H9 (cell line): Measurements from ENCODE around the gene ARPP21. TPM values are rescaled to one million over a fixed set of nuclear protein-coding genes. Genes with fewer than 3 reads are reported as not detected.

Source experiments
- DNase-seq: peaks from one replicate; pipeline ENCODE4 v3.0.0-alpha.2; 2017
- H2AFZ ChIP-seq: one replicate; pipeline ENCODE4 v1.6.1; 2013; ENCODE audit warnings: mild to moderate bottlenecking, low read length, control low read depth, moderate library complexity
- H2AK5ac ChIP-seq: 2 replicates; pipeline ENCODE4 v1.6.1; 2013; ENCODE audit warnings: low read length, control low read depth, mixed read lengths; ENCODE audit not compliant: insufficient read length
- H2BK120ac ChIP-seq: one replicate; pipeline ENCODE4 v1.6.1; 2013; ENCODE audit warnings: low read depth, mild to moderate bottlenecking, low read length, control low read depth, inconsistent platforms; ENCODE audit not compliant: poor library complexity, severe bottlenecking
- H2BK12ac ChIP-seq: 2 replicates; pipeline ENCODE4 v1.6.1; 2013; ENCODE audit warnings: low read length, control low read depth, mixed read lengths, low read depth; ENCODE audit not compliant: insufficient read length
- H2BK15ac ChIP-seq: 2 replicates; pipeline ENCODE4 v1.6.1; 2013; ENCODE audit warnings: low read depth, low read length, control low read depth
- H2BK20ac ChIP-seq: one replicate; pipeline ENCODE4 v1.6.1; 2013; ENCODE audit warnings: low read depth, mild to moderate bottlenecking, low read length, control low read depth, inconsistent platforms; ENCODE audit not compliant: poor library complexity, severe bottlenecking
- H2BK5ac ChIP-seq: 2 replicates; pipeline ENCODE4 v1.6.1; 2013; ENCODE audit warnings: low read length, control low read depth, mixed read lengths; ENCODE audit not compliant: insufficient read length
- H3K14ac ChIP-seq: 2 replicates; pipeline ENCODE4 v1.6.1; 2013; ENCODE audit warnings: low read length, control low read depth; ENCODE audit not compliant: insufficient read depth
- H3K18ac ChIP-seq: 2 replicates; pipeline ENCODE4 v1.6.1; 2013; ENCODE audit warnings: low read depth, mild to moderate bottlenecking, mixed read lengths, low read length, control low read depth; ENCODE audit not compliant: insufficient read length
- H3K23ac ChIP-seq: 2 replicates; pipeline ENCODE4 v1.6.1; 2013; ENCODE audit warnings: low read length, control low read depth, mixed read lengths, low read depth; ENCODE audit not compliant: insufficient read length
- H3K23me2 ChIP-seq: 2 replicates; pipeline ENCODE4 v1.6.1; 2013; ENCODE audit warnings: low read depth, mild to moderate bottlenecking, mixed read lengths, low read length, control low read depth; ENCODE audit not compliant: insufficient read length, poor library complexity, severe bottlenecking
- H3K27ac ChIP-seq: 2 replicates; pipeline ENCODE4 v1.5.1; 2013; ENCODE audit warnings: low read length, control low read depth, mixed read lengths, low read depth; ENCODE audit not compliant: insufficient read length
- H3K27me3 ChIP-seq: 2 replicates; pipeline ENCODE4 v1.6.1; 2013; ENCODE audit warnings: low read length, control low read depth, inconsistent platforms; ENCODE audit not compliant: insufficient read depth
- H3K4ac ChIP-seq: 2 replicates; pipeline ENCODE4 v1.6.1; 2013; ENCODE audit warnings: low read depth, mild to moderate bottlenecking, control low read depth, inconsistent platforms, low read length, moderate library complexity
- H3K4me1 ChIP-seq: 2 replicates; pipeline ENCODE4 v1.6.1; 2013; ENCODE audit warnings: low read length, control low read depth, inconsistent platforms; ENCODE audit not compliant: insufficient read depth
- H3K4me2 ChIP-seq: 2 replicates; pipeline ENCODE4 v1.6.1; 2013; ENCODE audit warnings: low read length, control low read depth, mixed read lengths; ENCODE audit not compliant: insufficient read length, insufficient read depth
- H3K56ac ChIP-seq: 2 replicates; pipeline ENCODE4 v1.6.1; 2013; ENCODE audit warnings: low read depth, mild to moderate bottlenecking, mixed read lengths, low read length, control low read depth; ENCODE audit not compliant: insufficient read length
- H3K79me1 ChIP-seq: 2 replicates; pipeline ENCODE4 v1.6.1; 2013; ENCODE audit warnings: low read depth, mild to moderate bottlenecking, moderate library complexity, low read length, control low read depth, inconsistent platforms; ENCODE audit not compliant: insufficient read depth, poor library complexity, severe bottlenecking
- H3K79me2 ChIP-seq: 2 replicates; pipeline ENCODE4 v1.6.1; 2013; ENCODE audit warnings: low read length, control low read depth, inconsistent platforms; ENCODE audit not compliant: insufficient read depth
- H3K9ac ChIP-seq: 2 replicates; pipeline ENCODE4 v1.6.1; 2013; ENCODE audit warnings: low read length, control low read depth, mixed read lengths; ENCODE audit not compliant: insufficient read length; ENCODE audit errors: extremely low read depth
- H3K9me3 ChIP-seq: one replicate; pipeline ENCODE4 v1.6.1; 2013; ENCODE audit warnings: low read depth, low read length, inconsistent platforms; ENCODE audit not compliant: control insufficient read depth
- H3T11ph ChIP-seq: one replicate; pipeline ENCODE4 v1.6.1; 2013; ENCODE audit warnings: mild to moderate bottlenecking, low read length, control low read depth, inconsistent platforms
- H4K20me1 ChIP-seq: one replicate; pipeline ENCODE4 v1.6.1; 2013; ENCODE audit not compliant: control insufficient read depth, insufficient read length, insufficient read depth
- H4K5ac ChIP-seq: 2 replicates; pipeline ENCODE4 v1.6.1; 2013; ENCODE audit warnings: low read depth, mild to moderate bottlenecking, mixed read lengths, low read length, control low read depth; ENCODE audit not compliant: insufficient read length
- H4K8ac ChIP-seq: replicated peaks from 2 replicates; pipeline ENCODE4 v1.6.1; 2013; ENCODE audit warnings: low read length, control low read depth, mixed read lengths, low read depth; ENCODE audit not compliant: insufficient read length
- H4K91ac ChIP-seq: 2 replicates; pipeline ENCODE4 v1.6.1; 2013; ENCODE audit warnings: low read depth, mild to moderate bottlenecking, moderate library complexity, mixed read lengths, low read length, control low read depth; ENCODE audit not compliant: insufficient read length
- H3K27ac Mint-ChIP-seq, 3 experiments: 2 replicates in 2 of 3; 3 replicates in 1 of 3; pipeline ENCODE4 v1.8.0; 2020 to 2021; ENCODE audit warnings: mixed read lengths in 3 of 3, mild to moderate bottlenecking in 1 of 3, moderate library complexity in 1 of 3
- H3K27me3 Mint-ChIP-seq: 2 replicates; pipeline ENCODE4 v1.8.0; 2021; ENCODE audit warnings: low read depth, mild to moderate bottlenecking, moderate library complexity, mixed read lengths
- H3K36me3 Mint-ChIP-seq, 3 experiments: 2 replicates in 2 of 3; 3 replicates in 1 of 3; pipeline ENCODE4 v1.8.0; 2020 to 2021; ENCODE audit warnings: low read depth in 3 of 3, mixed read lengths in 3 of 3; ENCODE audit not compliant: insufficient read depth in 1 of 3
- H3K4me1 Mint-ChIP-seq, 2 experiments: 2 replicates each; pipeline ENCODE4 v1.8.0; 2020; ENCODE audit warnings: mixed read lengths in 2 of 2
- H3K4me3 Mint-ChIP-seq, 2 experiments: 2 replicates in 1 of 2; 3 replicates in 1 of 2; pipeline ENCODE4 v1.8.0; 2020 to 2021; ENCODE audit warnings: mild to moderate bottlenecking in 2 of 2, mixed read lengths in 2 of 2, moderate library complexity in 1 of 2
- H3K9me3 Mint-ChIP-seq, 2 experiments: 2 replicates in 1 of 2; 3 replicates in 1 of 2; pipeline ENCODE4 v1.8.0; 2020; ENCODE audit warnings: mild to moderate bottlenecking in 2 of 2, mixed read lengths in 2 of 2, moderate library complexity in 1 of 2
- CTCF ChIP-seq: fragments of 200-600 bp; sonication (generic); conservative IDR thresholded peaks from 3 replicates; pipeline ENCODE4 v1.8.0; 2021; ENCODE audit warnings: antibody characterized with exemption, mild to moderate bottlenecking
- WGBS: extraction: QIAGEN DNeasy Blood & Tissue Kit; methylation state at CpG from one replicate; pipeline ENCODE4 v1.1.7; 2013; ENCODE audit warnings: missing lambda C conversion rate, low lambda C conversion rate, mixed read lengths; ENCODE audit not compliant: insufficient read length; ENCODE audit errors: extremely low coverage; 5-methylcytosine and 5-hydroxymethylcytosine counted together
- total RNA-seq: library from RNA; stranded (reverse); gene quantifications from 2 replicates; pipeline ENCODE4 v1.2.1, GENCODE V29; 2021

Gene ARPP21
- total RNA-seq, 1 experiment from 2014 or later, result not detected

DNA sequence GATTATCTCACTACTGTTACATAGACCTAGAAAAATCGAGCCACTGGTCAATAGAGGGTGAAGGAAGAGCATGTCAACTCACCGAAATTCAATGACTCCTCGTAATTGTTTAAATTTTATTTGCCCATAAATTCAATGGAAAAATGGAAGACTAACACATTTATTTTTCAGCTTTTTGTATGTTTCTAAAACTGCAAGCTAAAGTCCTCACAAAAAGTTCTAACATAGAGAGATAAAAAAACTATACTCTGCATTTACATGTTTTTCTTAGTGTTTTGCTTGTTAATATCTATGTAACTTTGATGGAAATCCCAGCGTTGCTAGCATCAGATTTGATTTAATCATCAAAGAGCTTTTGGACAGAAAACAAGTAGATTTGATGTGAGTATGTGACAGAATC lies 6.8 kb downstream of the ARPP21 start:
- no peak overlapping the region for H2AK5ac ChIP-seq
- Mint-ChIP-seq H3K4me1 (no peaks in the 10 kb centered on the region), H3K27ac (no peak overlapping the region), H3K4me3 (no peak overlapping the region), H3K27me3 (peaks cover 34% of the 10 kb centered on the region), H3K9me3 (no peaks in the 10 kb centered on the region), H3K36me3 (no peaks in the 10 kb centered on the region)
- no peak overlapping the region for H3K56ac ChIP-seq
- no peak overlapping the region for H2BK20ac ChIP-seq
- no peak overlapping the region for H3K9ac ChIP-seq
- no peak overlapping the region for H2BK15ac ChIP-seq
- no peak overlapping the region for H3K4me2 ChIP-seq
- no peak overlapping the region for H2BK5ac ChIP-seq
- no peak for TF ChIP-seq CTCF
- H4K5ac ChIP-seq, result no peak overlapping the region
- H3T11ph ChIP-seq, result no peak overlapping the region
- no peak overlapping the region for H2BK120ac ChIP-seq
- no peaks in the 10 kb centered on the region; the same call in 1 of the 2 replicates for H3K4me1 ChIP-seq
- H3K14ac ChIP-seq, result no peak overlapping the region
- no peaks in the 10 kb centered on the region for H4K20me1 ChIP-seq
- WGBS, result no CpG with 5 or more reads among the region's 4 CpGs
- H3K27me3 ChIP-seq, result no peaks in the 10 kb centered on the region
- no peak overlapping the region for H4K8ac ChIP-seq
- H3K9me3 ChIP-seq, result no peaks in the 10 kb centered on the region
- H3K27ac ChIP-seq, result no peak overlapping the region
- no peak for DNase-seq
- no peak overlapping the region for H2BK12ac ChIP-seq
- H3K23ac ChIP-seq, result no peak overlapping the region
- H3K4ac ChIP-seq, result no peak overlapping the region
- no peaks in the 10 kb centered on the region for H3K79me1 ChIP-seq
- no peaks in the 10 kb centered on the region for H3K79me2 ChIP-seq
- no peak overlapping the region for H2AFZ ChIP-seq
- no peak overlapping the region for H4K91ac ChIP-seq
- H3K18ac ChIP-seq, result no peak overlapping the region
- no peaks in the 10 kb centered on the region for H3K23me2 ChIP-seq
